ENCODE data around the gene MFN2.
"Not testable (repeated sequence)": the region's sequence is repeated elsewhere in the genome, so short reads cannot be mapped to it uniquely, and the experiment has no call there.

MFN2 gene

DNA sequence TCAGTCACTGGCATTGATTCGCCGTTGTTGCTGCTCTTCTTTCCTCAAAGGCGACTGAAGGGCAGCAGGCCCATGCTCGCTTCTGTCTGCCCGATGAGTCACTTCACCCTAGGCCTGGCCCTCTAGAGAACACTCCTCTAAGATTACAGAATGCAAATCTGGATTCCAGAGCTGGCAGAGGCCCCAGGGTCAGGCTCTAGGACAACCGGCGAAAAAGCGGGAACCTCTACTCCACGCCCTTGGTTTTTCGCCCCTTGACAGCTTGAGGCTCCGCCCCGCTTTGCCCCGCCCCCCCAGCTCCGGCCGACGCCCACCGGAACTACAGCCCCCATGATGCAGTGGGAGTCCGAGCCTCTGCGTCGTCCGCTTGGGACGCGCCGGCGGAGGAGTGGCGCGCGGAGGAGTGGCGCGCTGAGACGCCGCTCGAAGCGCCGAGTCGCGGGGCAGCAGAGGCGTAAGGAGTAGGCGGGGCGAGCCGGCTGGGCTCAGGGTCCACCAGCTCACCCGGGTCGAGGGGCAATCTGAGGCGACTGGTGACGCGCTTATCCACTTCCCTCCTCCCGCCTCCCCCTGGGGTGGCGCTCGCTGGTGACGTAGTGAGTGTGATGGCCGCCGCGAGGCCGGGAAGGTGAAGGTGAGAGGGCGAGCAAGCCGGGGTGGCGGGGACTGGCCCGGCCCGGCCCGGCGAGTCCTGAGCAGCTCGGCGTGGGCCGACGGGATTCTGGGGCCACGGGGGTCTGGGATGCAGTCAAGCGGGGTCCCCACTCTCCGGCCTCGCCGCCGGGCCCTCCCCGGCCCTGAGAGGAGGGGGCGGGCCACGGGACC is at the start of gene MFN2:
Gene MFN2, plus strand, starts transcription at position 594 of the 825 bp plus-strand sequence. CDS start 8,725 bp downstream, outside the sequence.
- peak; percentile 97 for FAIRE-seq
- peak; percentile 96 for DNase-seq (ENCODE audit: insufficient read length, low spot score)

DNA sequence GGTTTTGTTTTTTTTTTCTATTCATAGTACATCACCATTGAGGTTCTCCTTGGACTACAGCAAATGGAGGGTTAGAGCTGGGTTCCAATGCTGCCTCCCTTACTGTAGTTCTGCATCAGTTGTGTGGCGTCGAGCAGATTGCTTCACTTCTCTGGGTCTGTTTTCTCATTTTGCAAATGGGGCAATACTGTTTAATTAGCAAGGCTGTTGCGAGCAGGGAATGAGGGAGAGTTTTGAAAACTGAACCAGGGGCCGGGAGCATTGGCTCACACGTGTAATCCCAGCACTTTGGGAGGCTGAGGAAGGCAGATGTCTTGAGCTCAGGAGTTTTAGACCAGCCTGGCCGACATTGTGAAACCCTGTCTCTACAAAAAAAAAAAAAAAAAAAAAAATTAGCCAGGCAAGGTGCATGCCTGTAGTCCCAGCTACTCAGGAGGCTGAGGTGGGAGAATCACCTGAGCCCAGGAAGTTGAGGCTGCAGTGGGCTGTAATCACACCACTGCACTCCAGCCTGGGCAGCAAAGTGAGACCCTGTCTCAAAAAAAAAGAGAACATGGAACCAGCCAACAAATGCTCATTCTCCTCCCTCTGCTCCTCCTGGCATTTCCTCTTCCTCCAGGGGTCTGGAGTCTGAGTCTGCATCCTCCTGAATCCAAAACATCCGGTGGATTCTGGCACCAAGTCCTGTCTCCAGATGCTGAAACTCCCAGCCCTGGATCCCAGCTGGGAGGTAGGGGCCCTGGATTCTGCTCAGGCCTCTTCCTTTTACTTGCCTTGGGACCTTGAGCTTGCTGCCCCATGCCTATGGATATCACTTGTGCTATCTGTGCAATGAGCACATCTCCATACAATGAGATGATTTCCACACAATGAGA is 49.4 kb upstream of the MFN2 start:
- no peak for FAIRE-seq
- DNase-seq (ENCODE audit: insufficient read length, low spot score), result no peak

DNA sequence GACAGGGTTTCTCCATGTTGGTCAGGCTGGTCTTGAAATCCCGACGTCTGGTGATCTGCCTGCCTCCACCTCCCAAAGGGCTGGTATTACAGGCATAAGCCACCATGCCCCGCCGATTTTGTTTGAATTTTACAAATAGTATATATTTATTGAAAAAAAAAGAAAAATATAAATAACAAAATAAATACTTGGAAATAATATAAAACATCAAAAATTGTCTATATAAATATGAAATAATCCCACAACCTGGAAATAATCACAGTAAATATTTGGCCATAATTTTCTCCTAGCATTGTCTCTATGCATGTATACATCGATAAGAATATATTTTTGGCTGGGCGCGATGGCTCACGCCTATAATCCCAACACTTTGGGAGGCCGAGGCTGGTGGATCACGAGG is 48.4 kb upstream of the MFN2 start:
- no peak for FAIRE-seq
- no peak for DNase-seq (ENCODE audit: insufficient read length, low spot score)

DNA sequence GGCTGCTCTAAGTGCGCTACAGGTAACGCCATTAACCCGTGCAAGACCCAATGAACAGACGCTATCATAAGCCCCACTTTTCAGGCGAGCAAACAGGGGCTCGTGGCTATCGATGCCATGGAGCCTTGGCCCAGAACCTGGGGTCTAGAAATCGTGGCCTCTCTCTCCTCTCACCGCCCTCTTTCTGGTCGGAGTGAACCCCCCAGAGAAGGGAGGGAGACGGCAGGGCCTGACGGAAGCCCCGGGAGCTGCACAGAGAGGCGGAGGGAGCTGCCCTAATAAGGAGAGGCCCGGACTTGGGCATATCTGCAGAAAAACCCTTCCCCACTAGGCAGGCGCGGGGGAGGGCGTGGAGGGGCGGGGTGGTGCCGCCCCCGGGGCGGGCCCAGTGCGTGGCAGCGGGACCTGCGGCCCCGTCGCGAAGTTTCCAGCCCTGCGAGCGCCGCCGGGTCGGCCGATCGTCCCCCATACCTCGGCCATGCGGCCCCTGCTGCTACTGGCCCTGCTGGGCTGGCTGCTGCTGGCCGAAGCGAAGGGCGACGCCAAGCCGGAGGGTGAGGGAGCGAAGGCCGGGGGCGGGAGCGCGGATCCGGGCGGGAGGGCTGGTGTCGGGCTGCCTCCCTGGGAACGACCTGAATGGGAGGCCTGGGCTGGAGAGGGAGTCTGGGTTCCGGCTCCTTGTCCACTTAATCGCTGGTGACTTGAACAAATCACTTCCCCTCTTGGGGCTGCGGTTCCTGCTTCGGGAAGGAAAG is 45.8 kb upstream of the MFN2 start, which contains the start of gene PLOD1:
Gene PLOD1, plus strand, starts transcription at position 416 of the 755 bp plus-strand sequence. Its CDS starts 63 bp downstream, at position 479.
- DNase-seq (ENCODE audit: insufficient read length, low spot score) (peak; percentile 78), FAIRE-seq (peak; percentile 69)

DNA sequence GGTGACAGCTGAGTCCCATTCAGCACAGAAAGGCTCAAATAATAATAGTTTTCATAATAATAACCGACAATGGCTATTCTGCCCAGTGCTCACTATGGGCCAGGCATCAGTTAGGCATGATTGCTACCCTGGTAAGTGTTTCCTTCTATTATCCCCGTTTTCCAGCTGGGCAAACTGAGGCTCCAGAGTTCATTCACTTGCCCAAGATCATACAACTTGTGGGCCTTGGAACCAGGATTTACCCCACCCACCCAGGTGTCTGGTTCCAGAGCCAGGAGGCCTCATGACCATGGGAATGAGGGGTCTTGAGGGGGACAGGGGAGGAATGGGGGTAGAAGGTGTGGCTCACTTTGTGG is 45.2 kb upstream of the MFN2 start:
- DNase-seq (ENCODE audit: insufficient read length, low spot score), result no peak
- no peak for FAIRE-seq

DNA sequence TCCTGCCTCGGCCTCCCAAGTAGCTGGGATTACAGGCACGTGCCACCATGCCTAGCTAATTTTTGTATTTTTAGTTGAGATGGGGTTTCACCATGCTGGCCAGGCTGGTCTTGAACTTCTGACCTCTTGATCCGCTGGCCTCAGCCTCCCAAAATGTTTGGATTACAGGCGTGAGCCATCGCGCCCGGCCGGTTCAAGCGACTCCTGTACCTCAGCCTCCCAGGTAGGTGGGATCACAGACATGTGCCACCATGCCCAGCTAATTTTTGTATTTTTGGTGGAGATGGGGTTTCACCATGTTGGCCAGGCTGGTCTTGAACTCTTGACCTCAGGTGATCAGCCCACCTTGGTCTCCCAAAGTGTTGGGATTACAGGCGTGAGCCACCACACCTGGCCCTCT is 44.5 kb upstream of the MFN2 start:
- FAIRE-seq; DNase-seq (ENCODE audit: insufficient read length, low spot score): not testable (repeated sequence)

DNA sequence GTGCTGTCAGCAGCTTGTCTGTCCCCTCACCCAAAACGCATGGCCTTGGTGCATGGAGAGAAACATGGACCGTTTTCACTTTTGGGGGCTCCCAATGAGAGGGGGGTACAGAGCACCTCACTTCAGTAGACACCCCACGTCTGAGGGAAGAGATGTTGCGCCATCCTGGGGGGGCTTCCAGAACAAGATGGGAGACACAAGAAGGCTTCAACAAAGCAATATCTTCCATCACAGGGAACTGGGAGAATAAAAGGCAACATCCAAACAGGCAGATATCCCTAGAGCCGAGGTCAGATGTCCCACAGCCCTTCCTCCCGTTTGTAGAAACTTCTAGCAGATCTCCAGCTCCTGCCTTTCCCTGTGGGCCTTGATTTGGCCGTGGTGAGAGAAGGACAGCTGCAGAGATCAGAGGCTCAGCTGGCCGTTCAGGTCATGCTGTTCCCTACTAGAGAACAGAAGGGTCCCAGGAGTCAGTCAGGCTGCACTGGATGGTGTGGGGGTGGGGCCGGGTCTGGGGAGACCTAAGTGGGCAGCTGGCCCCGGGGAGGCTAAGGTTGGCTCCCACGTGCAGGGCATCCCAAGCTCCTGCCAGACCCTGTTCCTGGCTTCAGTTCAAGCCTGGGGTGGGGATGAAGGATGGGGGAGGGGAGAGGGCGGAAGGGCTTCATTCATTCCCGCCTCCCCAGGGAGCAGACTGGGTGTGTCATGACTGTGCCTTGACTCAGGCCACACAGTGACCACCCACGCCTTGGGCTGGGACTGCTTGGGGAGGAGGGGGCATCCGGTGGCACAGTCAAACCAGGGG is 41.3 kb upstream of the MFN2 start:
- DNase-seq (ENCODE audit: insufficient read length, low spot score) (no peak), FAIRE-seq (no peak)

DNA sequence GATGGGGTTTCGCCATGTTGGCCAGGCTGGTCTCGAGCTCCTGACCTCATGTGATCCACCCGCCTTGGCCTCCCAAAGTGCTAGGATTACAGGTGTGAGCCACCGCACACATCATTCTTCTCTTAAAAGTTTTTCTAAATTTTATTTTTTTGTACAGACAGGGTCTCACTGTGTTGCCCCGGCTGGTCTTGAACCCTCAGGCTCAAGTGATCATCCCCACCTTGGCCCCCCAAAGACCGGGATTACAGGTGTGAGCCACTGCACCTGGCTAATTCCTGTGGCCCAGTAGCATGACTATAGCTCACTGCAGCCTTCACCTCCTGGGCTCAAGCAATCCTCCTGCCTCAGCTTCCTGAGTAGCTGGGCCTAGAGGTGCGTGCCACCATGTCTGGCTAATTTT is 40.5 kb upstream of the MFN2 start:
- not testable (repeated sequence) for FAIRE-seq; DNase-seq (ENCODE audit: insufficient read length, low spot score)

DNA sequence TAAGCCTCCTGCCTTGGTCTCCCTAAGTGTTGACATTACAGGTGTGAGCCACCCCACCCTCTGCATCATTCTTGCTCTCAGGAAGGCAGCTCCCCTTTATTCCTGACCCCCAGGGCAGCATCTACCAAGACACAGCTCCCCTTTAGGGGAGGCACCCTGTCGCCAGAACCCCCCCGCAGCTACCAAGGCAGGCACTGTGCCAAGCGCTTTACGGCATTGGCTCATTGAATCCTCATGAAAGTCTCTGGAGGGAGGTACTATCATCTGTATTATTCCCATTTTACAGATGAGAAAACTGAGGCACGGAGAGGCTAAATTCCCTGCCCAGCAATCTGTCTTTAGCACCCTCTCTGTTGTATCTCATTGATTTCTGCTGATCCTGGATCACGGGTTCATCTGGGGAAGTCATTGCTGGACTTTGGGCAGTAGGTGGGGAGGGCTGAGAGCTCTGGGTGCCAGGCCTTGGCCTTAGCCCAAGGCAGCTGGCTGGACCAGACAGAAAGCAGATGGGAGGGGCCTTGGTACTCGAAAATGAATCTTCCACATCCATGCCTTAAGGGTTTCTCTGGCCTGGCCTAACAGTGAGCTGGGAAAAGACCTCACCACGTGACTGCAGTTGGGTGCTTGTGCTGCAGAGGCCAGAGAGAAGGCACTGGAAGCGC is 39.9 kb upstream of the MFN2 start:
- no peak for FAIRE-seq

DNA sequence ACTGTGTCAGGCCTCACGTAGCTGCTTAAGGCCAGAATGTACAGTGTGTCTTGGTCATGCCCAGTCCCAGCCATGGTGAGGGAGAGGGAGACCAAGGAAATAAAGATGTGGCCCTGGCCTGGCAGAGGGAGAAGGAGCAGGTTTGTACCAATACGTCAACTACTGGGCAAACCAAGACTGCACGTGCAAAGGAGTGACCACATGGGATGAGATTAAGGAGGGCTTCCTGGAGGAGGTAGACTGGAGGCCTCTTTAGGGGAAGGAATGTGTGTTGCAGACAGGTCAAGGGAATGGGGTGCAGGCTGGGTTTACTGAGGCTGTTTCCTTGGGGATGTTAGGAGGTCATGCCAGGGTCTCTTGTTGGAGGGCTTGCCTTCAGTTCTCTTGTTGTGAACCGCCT is 38.0 kb upstream of the MFN2 start:
- no peak for FAIRE-seq
- no peak for DNase-seq (ENCODE audit: insufficient read length, low spot score)

More for the DNA sequence above, 39.9 kb upstream of the MFN2 start:
- DNase-seq (ENCODE audit: insufficient read length, low spot score), result no peak

DNA sequence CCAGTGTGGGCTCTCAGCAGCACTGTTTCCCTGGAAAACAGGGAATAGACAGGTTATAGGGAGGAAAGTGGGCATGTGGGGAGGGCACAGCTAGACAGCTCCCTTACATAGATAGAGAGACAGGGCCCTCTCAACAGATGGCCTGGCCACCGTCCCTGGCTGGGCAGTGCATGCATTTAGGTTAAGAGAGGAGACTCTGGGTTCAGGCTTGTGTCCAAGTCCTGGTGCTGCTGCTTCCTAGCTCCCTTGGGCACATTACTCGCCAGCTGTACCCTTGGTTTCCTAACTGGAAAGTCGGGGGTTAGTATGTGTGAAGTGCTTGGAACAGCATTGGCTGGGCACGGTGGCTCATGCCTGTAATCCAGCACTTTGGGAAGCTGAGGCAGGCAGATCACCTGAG is 36.6 kb upstream of the MFN2 start:
- no peak for FAIRE-seq

DNA sequence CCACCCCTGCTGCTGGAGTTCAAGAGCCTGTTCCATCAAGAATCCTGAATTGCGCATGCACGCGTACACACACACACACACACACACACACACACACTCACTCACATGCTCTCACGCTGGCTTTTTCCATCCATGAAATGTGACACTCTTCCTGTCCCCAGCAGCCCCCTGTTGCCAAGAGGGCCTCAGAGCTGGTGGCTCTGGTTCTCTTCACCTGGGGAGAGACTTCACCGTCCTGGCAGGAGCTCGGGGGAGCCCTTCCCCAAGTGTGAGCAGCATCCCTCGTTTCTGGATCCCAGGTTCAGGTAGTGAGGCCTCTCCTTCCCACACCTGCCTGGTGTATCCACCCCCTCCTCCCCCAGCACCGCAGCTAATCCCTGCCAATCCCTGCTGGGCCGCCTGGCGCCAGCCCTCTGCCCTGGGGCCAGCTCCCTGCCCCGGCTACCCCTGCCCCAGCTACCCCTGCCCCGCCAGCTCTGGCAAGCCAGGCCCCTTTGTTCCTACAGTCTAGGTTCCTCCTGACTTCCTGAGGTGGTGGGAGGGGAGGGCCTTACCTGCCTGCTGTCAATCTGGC is 35.8 kb upstream of the MFN2 start:
- FAIRE-seq (no peak), DNase-seq (ENCODE audit: insufficient read length, low spot score) (no peak)

More for the DNA sequence above, 36.6 kb upstream of the MFN2 start:
- DNase-seq (ENCODE audit: insufficient read length, low spot score), result no peak

DNA sequence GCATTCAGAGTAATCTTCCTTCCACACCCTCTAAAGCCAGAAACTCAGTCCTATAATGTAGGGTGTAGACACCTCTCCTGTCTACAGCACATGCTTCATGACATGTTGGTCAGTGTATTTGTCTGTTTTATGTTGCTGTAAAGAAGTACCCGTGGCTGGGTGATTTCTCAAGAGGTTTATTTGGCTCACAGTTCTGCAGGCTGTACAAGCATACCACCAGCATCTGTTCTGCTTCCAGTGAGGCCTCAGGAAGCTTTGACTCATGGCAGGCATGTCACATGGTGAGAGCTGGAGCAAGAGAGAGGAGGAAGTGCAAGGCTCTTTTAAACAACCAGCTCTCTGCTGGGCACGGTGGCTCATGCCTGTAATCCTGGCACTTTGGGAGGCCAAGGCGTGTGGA is 33.6 kb upstream of the MFN2 start:
- no peak for DNase-seq (ENCODE audit: insufficient read length, low spot score)
- FAIRE-seq, result no peak

DNA sequence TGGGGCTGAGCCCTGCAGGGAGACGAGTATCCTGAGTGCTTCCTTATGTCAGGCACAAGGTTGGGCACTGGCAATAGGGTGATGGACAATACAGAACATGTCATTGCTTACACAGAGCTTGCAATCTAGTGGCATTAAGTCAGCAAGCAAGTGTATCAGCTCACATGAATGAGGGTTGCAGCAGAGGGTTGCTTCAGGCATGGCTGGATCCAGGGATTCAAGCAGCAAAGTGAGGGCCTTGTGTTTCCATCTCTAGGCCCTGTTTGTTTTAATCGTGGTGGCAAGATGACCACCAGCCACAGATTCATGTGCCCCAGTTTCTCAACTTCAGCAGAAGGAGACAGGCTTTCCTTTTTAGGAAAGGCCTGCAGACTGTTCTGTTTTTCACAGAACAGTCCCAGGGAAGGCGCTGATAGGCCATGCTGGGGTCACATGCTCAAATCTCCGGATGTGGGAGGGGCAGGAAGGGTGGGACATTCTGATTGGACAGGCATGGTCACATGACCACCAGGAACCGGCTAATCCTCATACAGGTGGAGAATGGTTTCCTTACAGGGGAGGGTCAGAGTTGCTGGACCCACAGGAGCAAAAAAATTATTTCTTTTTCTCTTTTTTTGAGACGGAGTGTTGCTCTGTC is 31.3 kb upstream of the MFN2 start:
- FAIRE-seq (peak; percentile 13), DNase-seq (ENCODE audit: insufficient read length, low spot score) (no peak)

DNA sequence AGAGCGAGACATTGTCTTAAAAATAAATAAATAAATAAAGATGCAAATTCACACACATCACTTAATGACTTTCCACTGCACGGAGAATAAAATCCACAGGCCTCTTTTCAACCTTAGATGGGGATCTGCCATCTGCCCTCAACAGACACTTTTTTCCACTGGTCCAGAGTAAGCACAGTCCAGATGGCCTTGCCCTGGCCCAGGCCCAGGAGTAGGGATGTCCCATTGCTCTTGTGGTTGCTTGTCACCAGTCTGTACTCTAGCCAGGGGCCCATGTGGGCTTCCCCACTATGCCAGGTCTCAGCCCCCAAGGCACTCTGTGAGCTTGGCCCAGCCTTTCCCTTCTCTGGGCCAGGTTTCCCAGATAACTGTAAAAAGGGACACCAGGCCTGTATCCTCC is 28.3 kb upstream of the MFN2 start:
- FAIRE-seq (no peak), DNase-seq (ENCODE audit: insufficient read length, low spot score) (no peak)

DNA sequence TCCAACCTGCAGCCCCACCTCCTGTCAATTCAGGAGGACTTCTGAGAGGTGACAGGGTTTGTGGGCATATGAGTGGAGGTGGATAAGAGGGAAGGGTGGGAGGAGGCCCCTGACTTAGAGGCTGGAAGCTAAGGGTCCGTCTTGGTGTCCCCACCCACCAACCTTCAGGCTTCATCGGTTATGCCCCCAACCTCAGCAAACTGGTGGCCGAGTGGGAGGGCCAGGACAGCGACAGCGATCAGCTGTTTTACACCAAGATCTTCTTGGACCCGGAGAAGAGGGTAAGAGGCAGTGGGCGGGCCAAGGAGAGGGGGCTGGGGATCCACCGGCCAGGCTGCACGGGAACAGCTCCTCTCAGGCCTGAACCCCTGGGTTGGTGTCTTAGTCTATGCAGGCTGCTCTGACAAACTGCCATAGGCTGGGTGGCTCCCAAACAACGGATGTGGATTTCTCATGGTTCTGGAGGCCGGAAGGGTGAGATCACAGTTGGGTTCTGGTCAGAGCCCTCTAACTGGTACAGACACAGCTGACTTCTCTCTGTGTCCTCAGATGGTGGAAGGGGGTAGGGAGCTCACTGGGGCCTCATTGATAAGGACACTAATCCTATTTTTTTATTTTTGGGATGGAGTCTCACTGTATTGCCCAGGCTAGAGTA is 27.7 kb upstream of the MFN2 start:
- no peak for FAIRE-seq
- no peak for DNase-seq (ENCODE audit: insufficient read length, low spot score)

DNA sequence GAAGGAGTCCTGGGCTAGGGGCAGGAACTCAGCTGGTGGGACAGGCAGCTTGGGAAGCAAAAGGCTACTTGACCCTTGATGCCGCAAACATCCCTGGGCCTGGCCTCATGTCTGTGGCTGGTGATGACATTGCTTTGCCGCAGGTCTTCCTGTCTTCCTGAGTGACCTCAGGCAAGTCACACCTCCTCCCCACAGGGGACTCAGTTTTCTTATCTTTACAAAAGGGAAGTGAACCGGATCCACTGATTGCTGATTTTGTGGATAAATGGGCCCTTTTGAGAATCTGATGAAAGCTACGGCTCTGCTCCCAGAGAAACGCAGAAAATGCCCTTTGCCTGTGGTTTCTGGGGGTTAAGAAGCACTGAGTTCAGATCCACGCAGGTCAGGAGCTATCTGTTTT is 25.0 kb upstream of the MFN2 start:
- DNase-seq (ENCODE audit: insufficient read length, low spot score) (no peak), FAIRE-seq (no peak)

DNA sequence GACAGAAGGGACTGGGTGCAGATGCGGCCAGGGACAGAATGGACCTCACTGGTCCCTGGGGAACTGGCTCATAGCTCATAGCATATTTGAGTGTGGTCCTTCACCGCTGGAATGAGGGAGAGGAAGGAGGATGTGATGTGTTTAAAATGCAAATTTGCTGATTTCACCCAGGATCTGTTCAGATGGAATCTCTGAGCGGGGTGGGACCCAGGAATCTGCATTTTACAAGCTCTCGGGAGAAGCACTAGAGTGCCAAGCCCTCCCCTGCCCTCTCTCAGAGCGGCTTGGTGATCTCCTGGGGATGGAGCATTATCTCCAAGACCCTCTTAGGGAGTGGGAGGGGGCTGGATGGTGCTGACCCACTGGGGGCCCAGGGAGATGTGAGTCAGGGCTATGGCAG is 22.8 kb upstream of the MFN2 start:
- FAIRE-seq, result no peak

More for the DNA sequence above, 22.8 kb upstream of the MFN2 start:
- DNase-seq (ENCODE audit: insufficient read length, low spot score), result no peak
